ENCODE results near the gene DDC.
A peak's percentile ranks its signal among the peaks of the same experiment; 100 is the strongest.
"Not testable (repeated sequence)": the region's sequence is repeated elsewhere in the genome, so short reads cannot be mapped to it uniquely, and the experiment has no call there.

Gene DDC

DNA sequence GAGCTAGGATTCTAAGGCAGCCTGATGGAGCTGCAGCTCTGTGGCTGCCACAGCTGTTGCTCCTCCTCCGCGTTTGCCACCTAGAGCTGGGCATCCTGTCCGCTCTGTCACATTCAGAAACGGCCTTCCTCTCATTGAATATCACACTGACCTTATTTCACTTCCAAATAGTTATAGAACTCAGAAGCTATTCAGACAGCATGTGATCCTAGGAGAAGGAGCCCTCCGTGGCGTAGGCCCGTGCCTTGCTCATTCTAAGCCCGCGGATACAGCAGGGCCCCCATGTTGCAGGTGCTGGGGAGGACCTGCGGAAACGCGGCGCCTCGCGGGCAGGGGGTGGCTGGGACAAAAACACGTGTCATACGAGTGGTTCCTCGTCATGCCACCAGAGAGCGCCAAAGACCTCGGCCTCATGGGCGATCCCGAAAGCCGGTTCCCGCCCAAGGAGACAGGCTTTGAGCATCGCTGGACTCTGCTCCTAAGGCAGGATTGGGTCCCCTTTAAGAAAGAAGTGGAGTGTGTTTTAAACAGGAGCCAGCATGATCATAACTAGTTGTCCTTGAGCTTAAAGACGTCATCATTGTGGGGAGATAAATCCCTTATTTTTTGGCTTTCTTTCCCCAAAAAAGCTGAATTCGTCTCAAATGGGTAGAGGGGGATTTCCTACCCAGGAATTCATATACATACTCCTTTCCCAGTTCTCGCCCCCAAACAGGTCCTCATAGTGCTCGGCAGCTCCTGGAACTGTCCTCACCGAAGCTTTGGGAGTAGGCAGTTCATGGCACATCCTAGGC lies 97.2 kb downstream of the DDC start:
- Histone ChIP-seq H3K4me3 (no peak overlapping the region), H3K27ac (no peak overlapping the region)

GRCh38 chr7:50466815-50467585 lies 98.2 kb downstream of the DDC start:
- Histone ChIP-seq H3K27ac (no peak overlapping the region), H3K4me3 (no peak overlapping the region)

DNA sequence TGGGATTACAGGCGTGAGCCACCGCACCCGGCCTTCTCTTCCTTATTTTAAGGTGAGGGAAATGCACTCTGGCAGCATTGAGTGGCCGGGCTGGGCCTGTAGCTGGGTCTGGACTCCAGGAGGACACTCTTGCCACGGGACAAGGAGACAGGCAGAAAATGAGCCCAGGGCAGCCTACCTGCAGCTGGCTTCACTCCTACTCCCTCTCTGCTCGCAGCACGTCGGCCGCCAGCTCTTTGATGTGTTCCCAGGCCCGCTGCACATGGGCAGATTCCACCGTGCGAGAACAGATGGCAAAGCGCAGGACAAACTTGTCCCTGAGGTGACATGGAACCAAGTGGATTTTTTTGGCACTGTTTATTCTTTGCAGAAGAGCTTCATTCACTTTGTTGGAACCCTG lies 102.2 kb downstream of the DDC start:
- Histone ChIP-seq H3K27ac (no peak overlapping the region), H3K4me3 (no peak overlapping the region)

GRCh38 chr7:50462361-50462760 lies 102.8 kb downstream of the DDC start:
- no peak overlapping the region for H3K27ac ChIP-seq
- H3K4me3 ChIP-seq = no peak overlapping the region

DNA sequence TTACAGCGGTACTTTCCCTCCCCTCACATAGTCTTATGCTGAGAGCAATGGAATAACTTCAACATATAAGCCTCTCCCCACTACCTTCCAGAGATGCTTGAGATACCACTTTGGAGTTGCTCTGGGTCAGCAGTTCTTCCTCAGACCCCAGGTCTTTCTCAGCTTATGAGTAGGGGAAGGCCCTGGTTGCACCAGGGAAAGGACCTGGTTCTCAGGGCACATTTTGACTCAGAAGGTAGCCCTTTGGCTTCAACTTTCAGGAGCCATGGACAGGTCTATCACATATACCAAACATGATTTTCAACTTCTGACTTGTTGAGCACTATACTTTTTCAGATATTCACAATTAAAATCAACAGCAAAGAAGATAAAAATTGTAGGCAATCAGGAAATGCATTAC lies 103.5 kb downstream of the DDC start:
- no peak overlapping the region for H3K27ac ChIP-seq
- no peak overlapping the region for H3K4me3 ChIP-seq

DNA sequence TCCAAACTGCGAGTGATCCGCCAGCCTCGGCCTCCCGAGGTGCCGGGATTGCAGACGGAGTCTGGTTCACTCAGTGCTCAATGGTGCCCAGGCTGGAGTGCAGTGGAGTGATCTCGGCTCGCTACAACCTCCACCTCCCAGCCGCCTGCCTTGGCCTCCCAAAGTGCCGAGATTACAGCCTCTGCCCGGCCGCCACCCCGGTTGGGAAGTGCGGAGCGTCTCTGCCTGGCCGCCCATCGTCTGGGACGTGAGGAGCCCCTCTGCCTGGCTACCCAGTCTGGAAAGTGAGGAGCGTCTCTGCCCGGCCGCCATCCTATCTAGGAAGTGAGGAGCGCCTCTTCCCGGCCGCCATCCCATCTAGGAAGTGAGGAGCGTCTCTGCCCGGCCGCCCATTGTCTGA lies 106.0 kb downstream of the DDC start:
- not testable (repeated sequence) for H3K4me3 ChIP-seq, H3K27ac ChIP-seq

- H3K27ac ChIP-seq, H3K4me3 ChIP-seq: not testable (repeated sequence)
Observed at GRCh38 chr7:50458651-50459050, 106.6 kb downstream of the DDC start.

- no peak overlapping the region for H3K4me3 ChIP-seq
- no peak overlapping the region for H3K27ac ChIP-seq
Observed at GRCh38 chr7:50456371-50457123, 108.7 kb downstream of the DDC start.

DNA sequence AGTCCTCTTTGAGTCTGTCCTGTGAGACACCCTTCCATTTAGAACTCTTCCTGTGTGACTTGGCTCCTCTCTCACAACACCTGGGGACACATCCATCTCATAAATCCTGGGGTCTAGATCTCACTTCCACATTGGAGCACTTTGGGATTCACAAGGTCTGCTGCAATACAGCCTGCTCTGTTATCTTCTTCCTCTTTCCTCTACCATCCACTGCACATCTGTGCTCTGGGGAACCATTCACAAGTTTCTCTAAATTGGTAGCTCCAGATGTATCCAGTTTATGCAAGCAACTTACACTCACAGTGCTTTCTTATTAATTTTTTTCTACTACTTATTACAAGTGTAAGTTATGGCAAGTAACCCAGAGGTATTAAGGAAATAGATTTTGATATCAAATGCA lies 109.5 kb downstream of the DDC start:
- no peak overlapping the region for H3K4me3 ChIP-seq
- no peak overlapping the region for H3K27ac ChIP-seq

DNA sequence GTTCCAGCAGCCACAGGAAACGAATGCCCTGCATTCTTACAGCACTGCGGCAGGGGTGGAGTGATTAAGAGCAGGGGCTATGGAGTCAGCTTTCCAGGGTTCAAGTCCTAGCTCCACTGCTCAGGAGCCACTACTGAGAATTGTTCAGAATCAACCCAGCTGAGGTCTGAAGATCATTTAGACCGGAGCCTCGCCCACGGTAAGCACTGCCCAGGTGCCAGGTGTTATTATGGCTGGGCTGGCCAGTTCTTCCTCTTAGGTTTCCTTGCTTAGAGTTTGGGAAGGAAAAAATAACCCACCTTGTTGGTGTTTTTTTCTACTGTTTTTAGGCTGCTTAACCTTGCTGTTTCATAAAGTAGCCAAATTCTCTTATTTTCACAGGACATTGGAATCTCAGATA lies 110.2 kb downstream of the DDC start:
- Histone ChIP-seq H3K4me3 (no peak overlapping the region), H3K27ac (no peak overlapping the region)

GRCh38 chr7:50450590-50451032 lies 114.6 kb downstream of the DDC start:
- peak overlapping the region; percentile 52 to 85 (median 72) for H3K4me3 ChIP-seq
- H3K27ac ChIP-seq = peak overlapping the region; percentile 1 to 90 (median 79)

GRCh38 chr7:50449881-50450589 lies 115.2 kb downstream of the DDC start, which contains the start of gene FIGNL1:
FIGNL1 (minus strand) TSS chr7:50450350; CDS start chr7:50447287, 3,063 bp downstream.
- peak within 1 kb of the TSS; percentile 52 to 85 (median 72) for H3K4me3 ChIP-seq
- peak within 1 kb of the TSS; percentile 3 to 90 (median 79) for H3K27ac ChIP-seq

DNA sequence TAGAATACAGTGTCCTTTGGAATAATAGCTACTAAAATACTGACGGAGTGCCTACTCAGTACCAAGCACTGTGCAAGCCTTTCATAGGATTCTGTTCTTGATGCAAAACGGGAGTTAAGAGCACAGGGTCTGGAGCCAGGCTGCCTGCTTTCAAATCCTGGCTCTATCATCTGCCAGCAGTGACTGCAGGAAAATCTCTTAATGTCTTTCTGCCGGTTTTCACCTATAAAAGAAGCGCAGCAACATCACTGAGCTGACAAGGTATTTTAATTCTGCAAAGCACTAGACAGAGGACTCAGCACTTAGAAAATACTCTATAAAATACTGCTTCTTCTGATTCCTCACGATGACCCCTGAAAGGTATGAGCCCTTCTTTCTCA lies 115.7 kb downstream of the DDC start:
- Histone ChIP-seq H3K27ac (peak overlapping the region in 18 of 21 experiments; percentile 3 to 90 (median 80)), H3K4me3 (peak overlapping the region; percentile 52 to 85 (median 72))

- Histone ChIP-seq H3K4me3 (no peak overlapping the region), H3K27ac (no peak overlapping the region)
Observed at GRCh38 chr7:50448823-50449222, 116.4 kb downstream of the DDC start.

GRCh38 chr7:50446542-50446960 lies 118.7 kb downstream of the DDC start:
- Histone ChIP-seq H3K27ac (peak overlapping the region in 1 of 21 experiments; percentile 14), H3K4me3 (no peak overlapping the region)

DNA sequence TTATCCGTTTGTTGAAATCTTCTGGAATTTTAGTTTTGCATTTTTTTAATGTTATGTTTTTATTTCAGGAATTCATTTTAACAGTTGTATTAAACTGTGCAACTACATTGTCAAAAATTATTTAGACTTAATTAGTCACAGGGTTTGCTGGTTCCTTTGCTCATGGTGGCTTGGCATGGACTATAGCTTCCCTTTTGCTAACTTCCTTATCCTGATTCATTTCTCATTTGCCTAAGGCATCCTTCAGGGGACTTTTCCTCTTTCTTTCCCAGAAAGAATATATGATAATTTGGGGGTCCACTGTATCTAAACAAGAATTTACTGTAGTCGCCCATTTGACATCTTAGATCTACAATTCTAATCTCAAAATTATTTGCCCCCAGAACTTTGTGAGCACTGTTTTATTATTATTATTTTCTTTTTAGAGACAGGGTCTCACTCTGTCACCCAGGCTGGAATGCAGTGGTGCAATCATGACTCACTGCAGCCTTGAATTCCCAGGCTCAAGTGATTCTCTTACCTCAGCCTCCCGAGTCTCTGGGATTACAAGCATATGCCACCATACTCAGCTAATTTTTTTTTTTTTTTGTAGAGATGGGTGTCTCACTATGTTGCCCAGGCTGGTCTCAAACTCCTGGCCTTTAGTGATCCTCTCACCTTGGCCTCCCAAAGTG lies 128.9 kb downstream of the DDC start:
- Histone ChIP-seq H3K27ac (no peak overlapping the region), H3K4me3 (no peak overlapping the region)

DNA sequence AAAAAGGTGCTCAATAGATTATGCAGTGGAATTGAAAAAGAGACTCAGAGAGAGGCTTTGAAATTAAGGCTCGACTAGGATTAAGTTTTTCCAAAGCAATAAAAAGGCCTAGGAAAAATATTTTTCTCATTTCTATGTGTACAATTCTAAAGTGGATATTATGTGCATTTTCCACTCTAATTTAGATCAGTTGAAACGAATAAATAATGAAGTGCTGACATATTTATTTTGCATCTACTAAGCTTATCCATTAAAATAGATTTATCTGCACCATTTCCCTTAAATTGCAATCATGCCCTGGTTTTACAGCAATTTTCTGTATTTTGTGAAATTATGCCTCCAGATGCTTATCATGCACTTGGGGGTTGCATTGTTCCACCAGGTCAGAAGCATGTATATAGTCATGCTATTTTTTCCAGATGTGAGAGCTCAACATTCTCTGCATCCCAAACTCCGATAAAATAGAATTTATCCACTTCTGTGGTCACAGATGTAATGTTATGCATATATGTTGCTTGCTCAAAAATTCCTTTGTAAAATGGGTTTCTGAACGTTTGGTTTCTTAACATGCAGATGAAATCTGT lies 133.4 kb downstream of the DDC start:
- Histone ChIP-seq H3K4me3 (no peak overlapping the region), H3K27ac (no peak overlapping the region)

GRCh38 chr7:50431316-50431715 lies 133.9 kb downstream of the DDC start:
- H3K27ac ChIP-seq = no peak overlapping the region

GRCh38 chr7:50428911-50429310 lies 136.3 kb downstream of the DDC start:
- Histone ChIP-seq H3K4me3 (no peak overlapping the region), H3K27ac (no peak overlapping the region)

More at GRCh38 chr7:50431316-50431715, 133.9 kb downstream of the DDC start:
- no peak overlapping the region for H3K4me3 ChIP-seq

Measured in skin epidermis (tissue), 12 donors.